A549 (cell line): Measurements from ENCODE around the gene NR1D1. TPM values are rescaled to one million over a fixed set of nuclear protein-coding genes. Genes with fewer than 3 reads are reported as not detected.

Experiments used
- ATAC-seq, 2 experiments: fragments of 200-7000 bp in 1 of 2; fragments of >200 bp in 1 of 2; cut with Nextera tagmentation in 1 of 2; cut with Tn5 transposase in 1 of 2; 3 replicates each; pipeline versions ENCODE4 v1.8.0 to v1.9.1; 2018 to 2020; ENCODE audit warnings: mild to moderate bottlenecking in 1 of 2, moderate library complexity in 1 of 2
- CTCF ChIA-PET: fragments of 300-600 bp; sonication (Branson Sonifier 250); formaldehyde crosslinking; extraction: SDS; loops from one replicate; lab custom pipeline; 2021; ENCODE audit warnings: antibody characterized with exemption, inconsistent platforms; lab: Yijun Ruan, JAX
- POLR2A ChIA-PET: fragments of 350-600 bp; formaldehyde crosslinking; extraction: SDS; loops from one replicate; lab custom pipeline; 2021; ENCODE audit warnings: antibody characterized with exemption, inconsistent platforms; lab: Yijun Ruan, JAX
- DNase-seq, 2 experiments: peaks; one replicate each; pipeline versions ENCODE4 v3.0.0 to v3.0.0-alpha.2; 2011 to 2016; ENCODE audit warnings: low read depth in 1 of 2, low spot score in 1 of 2
- FAIRE-seq: peaks from 2 replicates; lab custom pipeline; 2011; peaks lifted over from hg19 to GRCh38; lab: Jason Lieb, UNC
- H3K27ac ChIP-seq, 2 experiments: fragments of >200 bp; sonication (Bioruptor Twin); formaldehyde crosslinking; 3 replicates each; pipeline ENCODE4 v1.5.1; 2016 to 2017
- H3K4me1 ChIP-seq: fragments of >200 bp; sonication (Bioruptor Twin); formaldehyde crosslinking; 3 replicates; pipeline ENCODE4 v1.6.1; 2016
- H3K4me2 ChIP-seq: fragments of >200 bp; sonication (Bioruptor Twin); formaldehyde crosslinking; 3 replicates; pipeline ENCODE4 v1.6.1; 2016
- H3K4me3 ChIP-seq: fragments of >200 bp; sonication (Bioruptor Twin); formaldehyde crosslinking; 3 replicates; pipeline ENCODE4 v1.5.1; 2016
- H3K9me3 ChIP-seq: fragments of >200 bp; sonication (Bioruptor Twin); formaldehyde crosslinking; 3 replicates; pipeline ENCODE4 v1.6.1; 2016
- CHD2 ChIP-seq: fragments of 150-350 bp; IDR thresholded peaks from 2 replicates; pipeline ENCODE4 v1.6.1; 2014; ENCODE audit warnings: low read length; ENCODE audit not compliant: partially characterized antibody
- EHF ChIP-seq: fragments of 250-450 bp; sonication (Bioruptor Pico); IDR thresholded peaks from 2 replicates; pipeline ENCODE4 v1.5.0; 2020; ENCODE audit warnings: mild to moderate bottlenecking
- FOXS1 ChIP-seq: fragments of 250-450 bp; sonication (Bioruptor Pico); IDR thresholded peaks from 2 replicates; pipeline ENCODE4 v1.5.0; 2020; ENCODE audit warnings: mild to moderate bottlenecking, moderate library complexity
- JUN ChIP-seq, 2 experiments: fragments of >200 bp; sonication (Bioruptor Twin); formaldehyde crosslinking; IDR thresholded peaks; 2 replicates in 1 of 2; 3 replicates in 1 of 2; pipeline ENCODE4 v1.6.1; 2016 to 2017
- NPAS2 ChIP-seq: fragments of 250-450 bp; sonication (Bioruptor Pico); IDR thresholded peaks from 2 replicates; pipeline ENCODE4 v1.8.0; 2022; ENCODE audit warnings: mild to moderate bottlenecking, moderate library complexity, borderline replicate concordance
- NR3C1 ChIP-seq: fragments of >200 bp; sonication (Bioruptor Twin); formaldehyde crosslinking; IDR thresholded peaks from 3 replicates; pipeline ENCODE4 v1.6.1; 2017
- PHF8 ChIP-seq: fragments of 200-600 bp; sonication (generic); IDR thresholded peaks from 2 replicates; pipeline ENCODE4 v1.6.1; 2016; ENCODE audit warnings: low read depth, mild to moderate bottlenecking, antibody characterized with exemption, moderate library complexity, borderline replicate concordance
- POLR2A ChIP-seq: IDR thresholded peaks from 2 replicates; pipeline ENCODE4 v1.6.1; 2012; ENCODE audit warnings: mild to moderate bottlenecking, low read length
- SMC3 ChIP-seq: fragments of >200 bp; sonication (Bioruptor Twin); formaldehyde crosslinking; IDR thresholded peaks from 3 replicates; pipeline ENCODE4 v1.6.1; 2018; ENCODE audit warnings: inconsistent platforms
- SREBF2 ChIP-seq: fragments of 450-650 bp; IDR thresholded peaks from 2 replicates; pipeline ENCODE4 v1.6.1; 2014; ENCODE audit warnings: mild to moderate bottlenecking, moderate library complexity
- TP53 ChIP-seq: fragments of 250-450 bp; sonication (Bioruptor Pico); IDR thresholded peaks from 2 replicates; pipeline ENCODE4 v1.5.0; 2021; ENCODE audit warnings: mild to moderate bottlenecking, moderate library complexity
- WGBS: methylation state at CpG from one replicate; pipeline ENCODE4 v1.1.6; 2017; ENCODE audit errors: missing lambda C conversion rate; 5-methylcytosine and 5-hydroxymethylcytosine counted together
- polyA plus RNA-seq, 4 experiments: library from polyadenylated mRNA; depleted of rRNA in 3 of 4; stranded (reverse); fragments of >200 nt; fragmentation: RNase III in 1 of 4; extraction: RNeasy Plus Mini Kit Qiagen cat#74134 plus additional on column Dnase treatment in 1 of 4; gene quantifications; 2 replicates in 3 of 4; 3 replicates in 1 of 4; pipeline ENCODE4 v1.2.3, GENCODE V29; 2011 to 2017
- TF ChIP-seq, protein P1 (sequence below): IDR thresholded peaks from 2 replicates; pipeline ENCODE4 v1.6.1; 2012
- TF ChIP-seq, protein P2 (sequence below): fragments of 250-450 bp; sonication (Bioruptor Pico); IDR thresholded peaks from 2 replicates; pipeline ENCODE4 v1.5.0; 2020; ENCODE audit warnings: low read depth, mild to moderate bottlenecking, moderate library complexity
- TF ChIP-seq, protein P3 (sequence below): fragments of 450-650 bp; IDR thresholded peaks from 2 replicates; pipeline ENCODE4 v1.6.1; 2014; ENCODE audit warnings: antibody characterized with exemption
- TF ChIP-seq, protein P4 (sequence below): fragments of >200 bp; sonication (Bioruptor Twin); formaldehyde crosslinking; IDR thresholded peaks from 3 replicates; pipeline ENCODE4 v1.5.1; 2016

NR1D1 gene
- polyA plus RNA-seq, 2 of the 4 experiments (the other 2 are of a cell fraction) = 1.2 to 4.4 TPM

DNA sequence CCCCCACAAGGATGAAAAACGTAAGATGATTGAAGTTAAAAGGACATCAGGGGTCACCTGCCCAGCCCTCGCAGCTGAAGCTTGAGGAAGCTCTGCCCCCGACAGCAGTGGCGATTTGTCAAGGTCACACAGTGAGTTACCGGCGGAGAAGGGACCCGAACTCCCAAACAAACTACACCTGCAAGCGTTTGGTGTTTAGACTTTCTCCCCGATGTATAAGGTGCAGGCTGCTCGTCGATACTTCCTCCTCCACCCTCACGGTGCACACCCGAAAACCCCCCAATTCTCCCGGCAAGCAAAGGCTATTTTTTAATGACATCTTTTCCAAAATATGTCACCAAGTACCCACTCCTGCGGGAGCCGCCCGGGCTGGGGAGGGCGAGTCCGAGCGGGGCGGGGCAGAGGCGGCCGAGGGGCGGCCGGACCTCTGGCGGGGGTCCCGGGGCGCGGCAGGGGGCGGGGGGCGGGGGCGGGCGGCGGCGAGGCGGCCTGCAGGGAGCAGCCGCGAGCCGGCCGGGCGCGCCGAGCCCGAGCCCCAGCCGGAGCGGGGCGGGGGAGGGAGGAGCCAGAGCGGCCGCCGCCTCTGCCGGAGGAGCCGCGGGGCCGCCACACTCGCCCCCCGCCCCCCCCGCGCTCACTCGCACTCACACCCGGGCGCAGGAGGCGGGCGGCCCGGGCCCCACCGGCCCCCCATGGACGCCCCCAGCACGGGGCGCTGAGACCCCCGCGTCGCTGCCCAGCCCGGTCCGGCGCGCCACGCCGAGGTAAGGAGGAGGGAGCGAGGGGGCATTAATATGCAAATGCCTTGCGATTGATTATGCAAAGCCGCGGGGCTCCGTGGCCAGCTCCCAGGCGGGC lies 37.8 kb downstream of the NR1D1 start, which contains the start of gene THRA:
TSS of gene THRA (plus strand) at position 637 of the 858 bp plus-strand sequence. CDS start 11,524 bp downstream, outside the sequence.
- WGBS = 9% methylated on average over 22 of the region's 83 CpGs
- CTCF ChIA-PET = interaction anchor here (0.6 to 34.4 kb wide), 34 partner anchors 8 to 222 kb away, joined by 3 to 919 read pairs (median 4); partner anchors contain the start of genes CSF3, MED24, MSL1 and NR1D1
- FAIRE-seq = no peak

DNA sequence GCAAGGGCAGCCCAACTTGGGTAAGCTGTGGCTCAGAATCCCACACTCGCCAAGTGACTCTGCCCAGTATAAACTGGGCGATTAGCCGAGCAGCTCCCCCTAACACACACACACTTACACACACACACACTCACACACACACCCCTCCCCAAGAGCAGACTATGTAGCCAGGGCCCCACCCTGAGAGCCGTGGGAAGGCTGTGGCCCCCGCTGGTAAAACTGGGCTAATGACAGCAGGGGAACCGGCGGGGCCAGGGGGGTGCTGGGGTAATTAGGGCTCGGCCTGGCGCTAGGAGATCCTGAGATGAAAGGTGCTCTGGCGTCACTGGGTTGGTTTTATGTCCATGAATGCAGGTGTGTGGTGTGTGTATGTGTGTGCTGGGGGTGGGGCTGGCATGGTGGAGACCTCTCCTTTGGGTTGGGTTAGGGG lies 38.8 kb downstream of the NR1D1 start:
- Histone ChIP-seq H3K4me2 (peak overlapping the region; percentile 97; the same call in 2 of the 3 replicates), H3K27ac (peak overlapping the region in 1 of 2 experiments; percentile 92; a peak in 2 of 6 replicates), H3K9me3 (no peaks in the 10 kb centered on the region), H3K4me3 (no peak overlapping the region), H3K4me1 (peaks cover 33% of the 10 kb centered on the region)
- WGBS = 83% methylated on average over 6 of the region's 10 CpGs
- TF ChIP-seq NR3C1 (no peak), FOXS1 (CRISPR knock-in tag) (no peak), SREBF2 (no peak), NPAS2 (CRISPR knock-in tag) (no peak), CHD2 (no peak), TP53 (no peak), POLR2A (no peak)
- TF ChIP-seq, protein P1, sequence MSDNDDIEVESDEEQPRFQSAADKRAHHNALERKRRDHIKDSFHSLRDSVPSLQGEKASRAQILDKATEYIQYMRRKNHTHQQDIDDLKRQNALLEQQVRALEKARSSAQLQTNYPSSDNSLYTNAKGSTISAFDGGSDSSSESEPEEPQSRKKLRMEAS = no peak
- TF ChIP-seq, protein P2, sequence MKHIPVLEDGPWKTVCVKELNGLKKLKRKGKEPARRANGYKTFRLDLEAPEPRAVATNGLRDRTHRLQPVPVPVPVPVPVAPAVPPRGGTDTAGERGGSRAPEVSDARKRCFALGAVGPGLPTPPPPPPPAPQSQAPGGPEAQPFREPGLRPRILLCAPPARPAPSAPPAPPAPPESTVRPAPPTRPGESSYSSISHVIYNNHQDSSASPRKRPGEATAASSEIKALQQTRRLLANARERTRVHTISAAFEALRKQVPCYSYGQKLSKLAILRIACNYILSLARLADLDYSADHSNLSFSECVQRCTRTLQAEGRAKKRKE (CRISPR knock-in tag) = no peak
- DNase-seq (no peak), FAIRE-seq (no peak), ATAC-seq (no peak)
- ChIA-PET CTCF (interaction anchor here (0.6 to 34.4 kb wide), 23 partner anchors 8 to 223 kb away, joined by 3 to 919 read pairs (median 4); partner anchors contain the start of genes CSF3, MED24, MSL1 and NR1D1), POLR2A (no interaction called here)

More for the DNA sequence above, 37.8 kb downstream of the NR1D1 start, which contains the start of gene THRA:
- H3K4me1 ChIP-seq = peaks cover 33% of the 10 kb centered on the region
- no peaks in the 10 kb centered on the region for H3K9me3 ChIP-seq
- TF ChIP-seq, protein P3, sequence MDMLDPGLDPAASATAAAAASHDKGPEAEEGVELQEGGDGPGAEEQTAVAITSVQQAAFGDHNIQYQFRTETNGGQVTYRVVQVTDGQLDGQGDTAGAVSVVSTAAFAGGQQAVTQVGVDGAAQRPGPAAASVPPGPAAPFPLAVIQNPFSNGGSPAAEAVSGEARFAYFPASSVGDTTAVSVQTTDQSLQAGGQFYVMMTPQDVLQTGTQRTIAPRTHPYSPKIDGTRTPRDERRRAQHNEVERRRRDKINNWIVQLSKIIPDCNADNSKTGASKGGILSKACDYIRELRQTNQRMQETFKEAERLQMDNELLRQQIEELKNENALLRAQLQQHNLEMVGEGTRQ = no peak
- peak in 1 of 2 experiments; percentile 68; a peak in 2 of 5 replicates for TF ChIP-seq JUN (IDR thresholded peaks at IDR 0.05)
- TF ChIP-seq SMC3 = peak; percentile 89
- no peak for TF ChIP-seq EHF (CRISPR knock-in tag)
- TF ChIP-seq, protein P4, sequence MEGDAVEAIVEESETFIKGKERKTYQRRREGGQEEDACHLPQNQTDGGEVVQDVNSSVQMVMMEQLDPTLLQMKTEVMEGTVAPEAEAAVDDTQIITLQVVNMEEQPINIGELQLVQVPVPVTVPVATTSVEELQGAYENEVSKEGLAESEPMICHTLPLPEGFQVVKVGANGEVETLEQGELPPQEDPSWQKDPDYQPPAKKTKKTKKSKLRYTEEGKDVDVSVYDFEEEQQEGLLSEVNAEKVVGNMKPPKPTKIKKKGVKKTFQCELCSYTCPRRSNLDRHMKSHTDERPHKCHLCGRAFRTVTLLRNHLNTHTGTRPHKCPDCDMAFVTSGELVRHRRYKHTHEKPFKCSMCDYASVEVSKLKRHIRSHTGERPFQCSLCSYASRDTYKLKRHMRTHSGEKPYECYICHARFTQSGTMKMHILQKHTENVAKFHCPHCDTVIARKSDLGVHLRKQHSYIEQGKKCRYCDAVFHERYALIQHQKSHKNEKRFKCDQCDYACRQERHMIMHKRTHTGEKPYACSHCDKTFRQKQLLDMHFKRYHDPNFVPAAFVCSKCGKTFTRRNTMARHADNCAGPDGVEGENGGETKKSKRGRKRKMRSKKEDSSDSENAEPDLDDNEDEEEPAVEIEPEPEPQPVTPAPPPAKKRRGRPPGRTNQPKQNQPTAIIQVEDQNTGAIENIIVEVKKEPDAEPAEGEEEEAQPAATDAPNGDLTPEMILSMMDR = peak; percentile 86
- DNase-seq (peak in 1 of 2 experiments; percentile 68), ATAC-seq (peak; percentile 65 to 70)
- POLR2A ChIA-PET = interaction anchor here (0.8 to 1.4 kb wide), 3 partner anchors 8 to 78 kb away, joined by 3 to 8 read pairs (median 5); partner anchors contain the start of genes CASC3 and MED24
- peak within 1 kb of the TSS; percentile 92 to 98 for H3K27ac ChIP-seq
- H3K4me2 ChIP-seq = peak within 1 kb of the TSS; percentile 97
- peak within 1 kb of the TSS; percentile 98 for H3K4me3 ChIP-seq

DNA sequence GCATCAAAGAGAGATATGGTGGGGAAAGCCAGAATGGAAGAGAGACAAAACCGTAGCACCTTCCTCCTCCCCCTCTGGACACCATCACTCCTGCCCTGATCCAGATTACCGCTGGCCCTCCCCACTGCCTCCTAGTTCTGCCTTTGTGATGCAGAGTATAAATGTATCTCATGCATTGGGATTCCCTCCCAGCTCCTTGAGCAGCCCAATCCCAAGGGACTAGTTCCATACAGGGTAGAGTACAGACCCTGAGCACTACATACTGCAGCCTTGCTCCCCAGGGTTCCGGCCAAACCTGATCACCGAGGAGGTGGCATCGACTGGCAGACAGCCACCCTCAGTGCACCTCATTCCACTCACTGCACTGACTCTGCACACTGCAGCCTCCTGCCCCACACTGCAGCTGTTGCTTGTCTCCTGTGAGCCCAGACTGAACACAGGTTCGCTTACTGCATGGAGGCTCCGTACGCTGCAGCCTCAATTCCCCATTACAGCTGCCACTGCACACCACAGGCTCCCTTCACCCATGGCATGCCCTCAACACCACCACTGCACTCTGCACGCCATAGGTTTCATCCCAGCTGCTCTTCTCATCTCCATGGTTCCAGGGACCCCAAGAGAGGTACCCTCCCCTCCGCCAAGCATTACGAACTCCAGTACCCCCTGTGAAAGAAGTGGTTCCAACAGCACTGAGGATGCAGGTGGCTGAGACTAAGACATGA lies 39.3 kb downstream of the NR1D1 start:
- no peak overlapping the region for H3K4me3 ChIP-seq
- H3K4me1 ChIP-seq = peaks cover 30% of the 10 kb centered on the region
- no peak for FAIRE-seq
- POLR2A ChIA-PET = interaction anchor here (1.1 kb wide), 1 partner anchor 79 kb away, joined by 3 read pairs; the partner anchor contains the start of gene CASC3
- WGBS = 84% methylated on average over 11 of the region's 11 CpGs
- H3K4me2 ChIP-seq = no peak overlapping the region
- no peaks in the 10 kb centered on the region for H3K9me3 ChIP-seq
- ATAC-seq = no peak
- no peak for TF ChIP-seq PHF8
- TF ChIP-seq, all 56 proteins: peak for 0
- H3K27ac ChIP-seq = no peak overlapping the region
- DNase-seq = no peak
- CTCF ChIA-PET = interaction anchor here (1.0 to 34.4 kb wide), 16 partner anchors 10 to 107 kb away, joined by 3 to 919 read pairs (median 5); partner anchors contain the start of genes CSF3, MSL1 and NR1D1
